ENCODE measurements around the gene CMIP.

CMIP gene

DNA sequence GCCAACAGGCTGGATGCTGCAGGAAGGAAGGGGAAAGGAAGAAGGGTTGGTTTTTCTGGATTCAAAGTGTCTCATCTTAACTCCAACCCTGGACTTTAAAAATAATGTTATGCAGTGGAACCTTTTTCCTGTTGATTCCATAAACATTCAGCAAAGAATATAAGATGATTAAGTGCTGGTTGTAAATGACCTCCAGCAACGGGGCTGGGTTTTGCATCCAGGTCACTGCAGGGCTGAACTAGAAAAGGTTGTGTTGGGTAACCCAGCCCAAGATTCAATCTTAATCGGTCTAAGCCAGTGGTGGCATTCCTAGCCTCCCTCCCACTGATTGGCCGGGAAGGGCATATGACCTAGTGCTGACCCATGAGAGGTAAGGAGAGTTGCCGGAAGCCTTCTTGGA lies 300.3 kb downstream of the CMIP start:
- no peak for DNase-seq
- Histone ChIP-seq H2AFZ (ENCODE audit: low read depth, low read length) (no peak overlapping the region), H2AK5ac (ENCODE audit: low read length, severe bottlenecking) (no peak overlapping the region), H2BK5ac (ENCODE audit: low read depth, low read length, poor library complexity, severe bottlenecking) (no peak overlapping the region), H3K4ac (ENCODE audit: low read depth in 1 of 2, low read length in 2 of 2) (no peak overlapping the region), H2BK15ac (ENCODE audit: low read depth, poor library complexity, severe bottlenecking) (no peak overlapping the region), H2BK12ac (ENCODE audit: low read length in 2 of 2) (no peak overlapping the region), H3K4me3 (ENCODE audit: insufficient read depth in 1 of 2, low read depth in 1 of 2, low read length in 2 of 2) (no peak overlapping the region), H3K18ac (ENCODE audit: low read depth in 1 of 2, low read length in 2 of 2) (no peak overlapping the region), H3K27me3 (ENCODE audit: control insufficient read depth in 1 of 2, insufficient read depth in 1 of 2, low read length in 2 of 2) (peaks cover 10 to 13% of the 10 kb centered on the region in 2 experiments), H3K36me3 (ENCODE audit: control insufficient read depth in 1 of 2, insufficient read depth in 2 of 2, low read depth in 1 of 2, low read length in 2 of 2) (no peaks in the 10 kb centered on the region), H3K9me3 (ENCODE audit: control insufficient read depth, low read length) (no peaks in the 10 kb centered on the region), H3K79me1 (replicated peaks; ENCODE audit: low read length, poor library complexity, severe bottlenecking) (no peaks in the 10 kb centered on the region), H3K4me2 (ENCODE audit: low read length, poor library complexity, severe bottlenecking) (no peak overlapping the region), H2BK120ac (ENCODE audit: low read depth, low read length) (no peak overlapping the region), H3K14ac (ENCODE audit: low read length in 2 of 2) (no peak overlapping the region), H3K23ac (ENCODE audit: low read length in 2 of 2) (no peak overlapping the region), H3K4me1 (ENCODE audit: control insufficient read depth, insufficient read depth, low read depth, low read length) (peaks cover 4% of the 10 kb centered on the region), H4K8ac (ENCODE audit: low read length) (peak overlapping the region; percentile 20), H3K27ac (ENCODE audit: low read length, poor library complexity, severe bottlenecking) (no peak overlapping the region), H4K91ac (ENCODE audit: low read length) (no peak overlapping the region), H3K9ac (ENCODE audit: low read length) (no peak overlapping the region)
- 89% methylated on average over 4 of the region's 4 CpGs for WGBS

DNA sequence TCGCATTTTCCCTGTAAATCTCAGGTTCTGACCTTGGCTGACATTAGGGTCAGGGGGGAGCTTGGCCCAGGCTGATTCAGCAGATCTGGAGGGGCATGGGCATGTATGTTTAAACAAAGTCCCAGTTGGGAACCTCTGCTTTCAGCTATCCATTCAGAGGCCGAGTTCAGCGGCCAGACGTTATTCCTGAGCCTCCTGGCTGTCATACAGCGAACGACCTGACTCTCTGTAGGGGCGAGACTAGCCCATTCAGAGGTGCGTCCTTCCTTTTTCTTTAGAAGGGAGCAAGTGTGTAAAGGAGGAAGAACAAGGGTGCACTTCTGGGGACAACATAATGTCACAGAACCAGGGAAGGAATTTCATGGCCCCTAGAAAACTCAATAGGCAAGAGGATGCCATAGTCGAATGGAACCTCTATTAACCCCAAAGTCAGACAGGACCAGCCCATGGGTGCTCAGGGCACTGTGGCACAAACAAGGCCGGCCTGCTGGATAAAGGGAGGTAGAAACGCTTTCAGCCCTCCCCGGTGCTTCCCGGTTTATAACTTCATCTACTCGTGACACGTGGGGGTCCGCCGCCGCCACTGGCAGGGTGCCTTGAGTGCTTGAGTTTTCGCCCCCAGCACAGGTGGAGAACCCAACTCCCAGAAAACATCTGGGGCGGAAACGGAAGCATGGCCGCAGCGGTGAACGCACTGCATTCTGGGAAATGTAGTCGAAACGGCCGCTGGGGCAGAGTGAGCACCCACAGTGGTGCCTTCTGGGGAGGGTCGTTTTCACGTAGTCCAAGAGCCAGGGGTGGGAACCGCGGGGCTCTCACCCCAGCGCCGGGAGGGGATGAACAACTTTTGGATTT lies 301.3 kb downstream of the CMIP start:
- H3K79me1 ChIP-seq (replicated peaks; ENCODE audit: low read length, poor library complexity, severe bottlenecking): no peaks in the 10 kb centered on the region
- H2BK5ac ChIP-seq (ENCODE audit: low read depth, low read length, poor library complexity, severe bottlenecking): no peak overlapping the region
- peak overlapping the region; percentile 100 for H4K8ac ChIP-seq (ENCODE audit: low read length)
- no peak overlapping the region for H3K27ac ChIP-seq (ENCODE audit: low read length, poor library complexity, severe bottlenecking)
- 41% methylated on average over 28 of the region's 33 CpGs for WGBS
- H3K4me2 ChIP-seq (ENCODE audit: low read length, poor library complexity, severe bottlenecking): peak overlapping the region; percentile 79
- no peaks in the 10 kb centered on the region for H3K36me3 ChIP-seq (ENCODE audit: control insufficient read depth in 1 of 2, insufficient read depth in 2 of 2, low read depth in 1 of 2, low read length in 2 of 2)
- H2AFZ ChIP-seq (ENCODE audit: low read depth, low read length): peak overlapping the region; percentile 85
- DNase-seq: peak; percentile 43
- H2BK12ac ChIP-seq (ENCODE audit: low read length in 2 of 2): no peak overlapping the region
- no peaks in the 10 kb centered on the region for H3K9me3 ChIP-seq (ENCODE audit: control insufficient read depth, low read length)
- H3K14ac ChIP-seq (ENCODE audit: low read length in 2 of 2): no peak overlapping the region
- H3K23ac ChIP-seq (ENCODE audit: low read length in 2 of 2): no peak overlapping the region
- H3K4ac ChIP-seq (ENCODE audit: low read depth in 1 of 2, low read length in 2 of 2): peak overlapping the region; percentile 44 to 67
- peak overlapping the region; percentile 27 to 71 for H3K4me3 ChIP-seq (ENCODE audit: insufficient read depth in 1 of 2, low read depth in 1 of 2, low read length in 2 of 2)
- H3K4me1 ChIP-seq (ENCODE audit: control insufficient read depth, insufficient read depth, low read depth, low read length): peaks cover 4% of the 10 kb centered on the region
- H2AK5ac ChIP-seq (ENCODE audit: low read length, severe bottlenecking): peak overlapping the region; percentile 2
- H2BK120ac ChIP-seq (ENCODE audit: low read depth, low read length): no peak overlapping the region
- H4K91ac ChIP-seq (ENCODE audit: low read length): peak overlapping the region; percentile 59
- H3K9ac ChIP-seq (ENCODE audit: low read length): no peak overlapping the region
- H3K18ac ChIP-seq (ENCODE audit: low read depth in 1 of 2, low read length in 2 of 2): peak overlapping the region in 1 of 2 experiments; percentile 22
- no peak overlapping the region for H2BK15ac ChIP-seq (ENCODE audit: low read depth, poor library complexity, severe bottlenecking)
- H3K27me3 ChIP-seq (ENCODE audit: control insufficient read depth in 1 of 2, insufficient read depth in 1 of 2, low read length in 2 of 2): peaks cover 10 to 13% of the 10 kb centered on the region in 2 experiments

DNA sequence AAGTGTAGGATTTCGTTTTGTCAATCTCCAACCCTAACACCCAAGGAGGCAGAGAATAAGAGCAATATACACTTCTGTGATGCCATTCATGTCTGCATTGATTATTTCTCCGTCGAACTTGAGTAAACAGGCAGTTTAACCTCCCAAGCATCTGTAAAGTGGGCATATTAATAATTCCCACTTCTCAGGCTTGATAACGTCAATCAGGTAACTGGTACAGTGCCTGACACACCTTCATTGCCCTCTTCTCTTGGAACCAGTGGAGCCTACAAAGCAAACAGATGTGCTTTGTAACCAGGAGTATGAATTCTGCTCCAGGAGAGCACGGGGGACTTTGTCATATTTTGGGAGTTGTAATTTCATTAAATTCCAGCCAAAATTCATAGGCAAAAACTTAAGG lies 302.0 kb downstream of the CMIP start:
- no peak overlapping the region for H3K4ac ChIP-seq (ENCODE audit: low read depth in 1 of 2, low read length in 2 of 2)
- no peaks in the 10 kb centered on the region for H3K79me1 ChIP-seq (replicated peaks; ENCODE audit: low read length, poor library complexity, severe bottlenecking)
- H3K4me2 ChIP-seq (ENCODE audit: low read length, poor library complexity, severe bottlenecking): peak overlapping the region; percentile 79
- H2BK120ac ChIP-seq (ENCODE audit: low read depth, low read length): no peak overlapping the region
- H3K36me3 ChIP-seq (ENCODE audit: control insufficient read depth in 1 of 2, insufficient read depth in 2 of 2, low read depth in 1 of 2, low read length in 2 of 2): no peaks in the 10 kb centered on the region
- H2AK5ac ChIP-seq (ENCODE audit: low read length, severe bottlenecking): no peak overlapping the region
- no peak overlapping the region for H3K14ac ChIP-seq (ENCODE audit: low read length in 2 of 2)
- peak overlapping the region; percentile 50 for H4K8ac ChIP-seq (ENCODE audit: low read length)
- no peak overlapping the region for H3K23ac ChIP-seq (ENCODE audit: low read length in 2 of 2)
- DNase-seq: no peak
- 72% methylated on average over 5 of the region's 5 CpGs for WGBS
- H2BK5ac ChIP-seq (ENCODE audit: low read depth, low read length, poor library complexity, severe bottlenecking): no peak overlapping the region
- no peaks in the 10 kb centered on the region for H3K9me3 ChIP-seq (ENCODE audit: control insufficient read depth, low read length)
- no peak overlapping the region for H2BK12ac ChIP-seq (ENCODE audit: low read length in 2 of 2)
- H3K27me3 ChIP-seq (ENCODE audit: control insufficient read depth in 1 of 2, insufficient read depth in 1 of 2, low read length in 2 of 2): peaks cover 10 to 13% of the 10 kb centered on the region in 2 experiments
- H4K91ac ChIP-seq (ENCODE audit: low read length): no peak overlapping the region
- H3K9ac ChIP-seq (ENCODE audit: low read length): no peak overlapping the region
- H2BK15ac ChIP-seq (ENCODE audit: low read depth, poor library complexity, severe bottlenecking): no peak overlapping the region
- H2AFZ ChIP-seq (ENCODE audit: low read depth, low read length): no peak overlapping the region
- H3K18ac ChIP-seq (ENCODE audit: low read depth in 1 of 2, low read length in 2 of 2): no peak overlapping the region
- peaks cover 4% of the 10 kb centered on the region for H3K4me1 ChIP-seq (ENCODE audit: control insufficient read depth, insufficient read depth, low read depth, low read length)
- peak overlapping the region in 1 of 2 experiments; percentile 71 for H3K4me3 ChIP-seq (ENCODE audit: insufficient read depth in 1 of 2, low read depth in 1 of 2, low read length in 2 of 2)
- H3K27ac ChIP-seq (ENCODE audit: low read length, poor library complexity, severe bottlenecking): no peak overlapping the region

DNA sequence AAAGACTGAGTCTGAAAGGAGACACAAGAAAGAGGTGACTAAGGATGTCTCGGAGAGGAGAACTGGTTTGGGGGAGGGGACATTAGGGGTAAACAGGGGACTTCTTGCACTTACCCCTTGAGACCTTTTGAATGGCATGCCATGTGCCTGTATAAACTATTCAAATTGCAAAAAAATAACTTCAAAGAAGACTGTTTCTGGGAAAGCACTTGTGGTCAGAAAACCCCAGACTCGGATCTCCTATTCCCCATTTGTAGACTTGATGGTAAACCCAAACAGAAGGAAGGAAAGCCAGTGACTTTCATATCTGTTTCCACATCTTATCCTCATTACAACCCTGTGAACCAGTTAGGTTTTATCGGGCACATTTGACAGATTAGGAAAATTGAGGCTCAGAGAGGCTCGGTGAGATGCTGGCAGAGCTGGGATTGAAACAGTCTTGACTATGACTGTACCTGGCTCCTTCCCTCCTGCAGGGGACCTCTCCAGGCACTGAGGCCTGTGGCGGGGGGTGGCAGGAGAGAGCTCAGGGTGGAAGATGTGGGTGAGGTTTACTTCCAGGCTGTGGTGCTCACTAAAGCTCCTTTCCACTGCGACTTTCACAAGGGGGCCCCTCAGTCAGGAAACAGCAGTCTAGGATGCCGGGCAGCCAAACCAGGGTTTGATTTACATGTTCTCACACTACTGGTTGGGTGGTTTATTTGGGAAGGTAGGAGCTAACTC lies 304.0 kb downstream of the CMIP start:
- 55% methylated on average over 6 of the region's 7 CpGs for WGBS
- no peak overlapping the region for H4K8ac ChIP-seq (ENCODE audit: low read length)
- no peak overlapping the region for H3K18ac ChIP-seq (ENCODE audit: low read depth in 1 of 2, low read length in 2 of 2)
- DNase-seq: no peak
- H3K27ac ChIP-seq (ENCODE audit: low read length, poor library complexity, severe bottlenecking): no peak overlapping the region
- H3K14ac ChIP-seq (ENCODE audit: low read length in 2 of 2): no peak overlapping the region
- no peak overlapping the region for H2BK15ac ChIP-seq (ENCODE audit: low read depth, poor library complexity, severe bottlenecking)
- H3K27me3 ChIP-seq (ENCODE audit: control insufficient read depth in 1 of 2, insufficient read depth in 1 of 2, low read length in 2 of 2): no peaks in the 10 kb centered on the region
- H3K23ac ChIP-seq (ENCODE audit: low read length in 2 of 2): no peak overlapping the region
- no peak overlapping the region for H3K9ac ChIP-seq (ENCODE audit: low read length)
- no peak overlapping the region for H3K4me3 ChIP-seq (ENCODE audit: insufficient read depth in 1 of 2, low read depth in 1 of 2, low read length in 2 of 2)
- no peaks in the 10 kb centered on the region for H3K9me3 ChIP-seq (ENCODE audit: control insufficient read depth, low read length)
- no peak overlapping the region for H2BK5ac ChIP-seq (ENCODE audit: low read depth, low read length, poor library complexity, severe bottlenecking)
- no peak overlapping the region for H2AK5ac ChIP-seq (ENCODE audit: low read length, severe bottlenecking)
- H4K91ac ChIP-seq (ENCODE audit: low read length): no peak overlapping the region
- no peaks in the 10 kb centered on the region for H3K79me1 ChIP-seq (replicated peaks; ENCODE audit: low read length, poor library complexity, severe bottlenecking)
- no peaks in the 10 kb centered on the region for H3K36me3 ChIP-seq (ENCODE audit: control insufficient read depth in 1 of 2, insufficient read depth in 2 of 2, low read depth in 1 of 2, low read length in 2 of 2)
- peak overlapping the region; percentile 79 for H2AFZ ChIP-seq (ENCODE audit: low read depth, low read length)
- H2BK120ac ChIP-seq (ENCODE audit: low read depth, low read length): no peak overlapping the region
- H2BK12ac ChIP-seq (ENCODE audit: low read length in 2 of 2): no peak overlapping the region
- H3K4ac ChIP-seq (ENCODE audit: low read depth in 1 of 2, low read length in 2 of 2): no peak overlapping the region
- peaks cover 11% of the 10 kb centered on the region for H3K4me1 ChIP-seq (ENCODE audit: control insufficient read depth, insufficient read depth, low read depth, low read length)
- H3K4me2 ChIP-seq (ENCODE audit: low read length, poor library complexity, severe bottlenecking): no peak overlapping the region
